Liver (tissue), 9 donors: Measurements from ENCODE around the gene HOXA3. TPM values are rescaled to one million over a fixed set of nuclear protein-coding genes. Genes with fewer than 3 reads are reported as not detected.

Experiments
- DNase-seq: peaks from one replicate; pipeline ENCODE4 v3.0.0-alpha.2; 2017; ENCODE audit warnings: low spot score
- H3K27ac ChIP-seq, 2 donors: one replicate each; pipeline ENCODE4 v1.7.0; 2013; ENCODE audit warnings: inconsistent platforms in 2 of 2, low read length in 2 of 2, control low read depth in 1 of 2, low read depth in 1 of 2, mild to moderate bottlenecking in 1 of 2
- H3K27me3 ChIP-seq, 4 donors: one replicate each; pipeline versions ENCODE4 v1.6.1 to v1.7.0; 2013; ENCODE audit warnings: low read length in 3 of 4, inconsistent platforms in 1 of 4, mild to moderate bottlenecking in 1 of 4, moderate library complexity in 1 of 4; ENCODE audit not compliant: control insufficient read depth in 4 of 4, insufficient read depth in 4 of 4
- H3K36me3 ChIP-seq, 4 donors: one replicate each; pipeline versions ENCODE4 v1.6.1 to v1.7.0; 2013; ENCODE audit warnings: low read length in 3 of 4, mild to moderate bottlenecking in 3 of 4, low read depth in 1 of 4, moderate library complexity in 1 of 4; ENCODE audit not compliant: control insufficient read depth in 4 of 4, insufficient read depth in 3 of 4
- H3K4me1 ChIP-seq, 4 donors: one replicate each; pipeline versions ENCODE4 v1.6.1 to v1.7.0; 2013; ENCODE audit warnings: low read length in 3 of 4, mild to moderate bottlenecking in 3 of 4, moderate library complexity in 1 of 4; ENCODE audit not compliant: control insufficient read depth in 4 of 4, insufficient read depth in 4 of 4
- H3K4me3 ChIP-seq, 3 donors: one replicate each; pipeline versions ENCODE4 v1.6.1 to v1.7.0; 2013; ENCODE audit warnings: low read length in 3 of 3, control low read depth in 1 of 3, low read depth in 1 of 3, mild to moderate bottlenecking in 1 of 3
- H3K9ac ChIP-seq, 2 donors: one replicate each; pipeline ENCODE4 v1.7.0; 2013; ENCODE audit warnings: low read length in 2 of 2, mild to moderate bottlenecking in 2 of 2, moderate library complexity in 2 of 2, control low read depth in 1 of 2, low read depth in 1 of 2
- H3K9me3 ChIP-seq, 4 donors: one replicate each; pipeline versions ENCODE4 v1.6.1 to v1.7.0; 2013; ENCODE audit warnings: low read length in 3 of 4; ENCODE audit not compliant: control insufficient read depth in 4 of 4
- ATF3 ChIP-seq: IDR thresholded peaks from 2 replicates; pipeline ENCODE4 v1.6.1; 2016; ENCODE audit warnings: antibody characterized with exemption
- CTCF ChIP-seq: fragments of 150-350 bp; IDR thresholded peaks from 2 replicates; pipeline ENCODE4 v1.5.1; 2017; ENCODE audit warnings: improper control_type of control experiment, low read depth, low read length; ENCODE audit not compliant: missing input control
- EGR1 ChIP-seq, 2 donors: IDR thresholded peaks; 2 replicates each; pipeline ENCODE4 v1.6.1; 2016 to 2018; ENCODE audit warnings: antibody characterized with exemption in 2 of 2, low read depth in 2 of 2
- FOXA1 ChIP-seq: IDR thresholded peaks from 2 replicates; pipeline ENCODE4 v1.6.1; 2016; ENCODE audit warnings: antibody characterized with exemption
- FOXA2 ChIP-seq: IDR thresholded peaks from 2 replicates; pipeline ENCODE4 v1.6.1; 2016; ENCODE audit warnings: antibody characterized with exemption
- GABPA ChIP-seq, 2 donors: IDR thresholded peaks in 1 of 2; conservative IDR thresholded peaks in 1 of 2; 2 replicates each; pipeline ENCODE4 v1.6.1; 2016; ENCODE audit warnings: antibody characterized with exemption in 2 of 2, mild to moderate bottlenecking in 1 of 2, moderate library complexity in 1 of 2
- HNF4A ChIP-seq, 2 donors: conservative IDR thresholded peaks; 2 replicates each; pipeline ENCODE4 v1.6.1; 2016; ENCODE audit warnings: antibody characterized with exemption in 2 of 2, mild to moderate bottlenecking in 2 of 2
- HNF4G ChIP-seq: IDR thresholded peaks from 2 replicates; pipeline ENCODE4 v1.6.1; 2016; ENCODE audit warnings: antibody characterized with exemption
- JUND ChIP-seq, 2 donors: IDR thresholded peaks; 2 replicates each; pipeline ENCODE4 v1.6.1; 2016; ENCODE audit warnings: antibody characterized with exemption in 2 of 2
- MAX ChIP-seq: IDR thresholded peaks from 2 replicates; pipeline ENCODE4 v1.6.1; 2016; ENCODE audit warnings: antibody characterized with exemption
- NR2F2 ChIP-seq: IDR thresholded peaks from 2 replicates; pipeline ENCODE4 v1.6.1; 2016; ENCODE audit warnings: antibody characterized with exemption
- RAD21 ChIP-seq, 2 donors: IDR thresholded peaks; 2 replicates each; pipeline ENCODE4 v1.6.1; 2016; ENCODE audit warnings: antibody characterized with exemption in 2 of 2, mild to moderate bottlenecking in 2 of 2
- REST ChIP-seq: IDR thresholded peaks from 2 replicates; pipeline ENCODE4 v1.6.1; 2016; ENCODE audit warnings: antibody characterized with exemption, mild to moderate bottlenecking
- RXRA ChIP-seq, 2 donors: IDR thresholded peaks; 2 replicates each; pipeline ENCODE4 v1.6.1; 2017 to 2018; ENCODE audit warnings: antibody characterized with exemption in 2 of 2, mild to moderate bottlenecking in 1 of 2
- SP1 ChIP-seq: IDR thresholded peaks from 2 replicates; pipeline ENCODE4 v1.6.1; 2018; ENCODE audit warnings: antibody characterized with exemption, mild to moderate bottlenecking
- TAF1 ChIP-seq: conservative IDR thresholded peaks from 2 replicates; pipeline ENCODE4 v1.6.1; 2016; ENCODE audit warnings: antibody characterized with exemption, mild to moderate bottlenecking
- YY1 ChIP-seq: IDR thresholded peaks from 2 replicates; pipeline ENCODE4 v1.6.1; 2016; ENCODE audit warnings: antibody characterized with exemption, mild to moderate bottlenecking
- ZBTB33 ChIP-seq: IDR thresholded peaks from 2 replicates; pipeline ENCODE4 v1.6.1; 2016; ENCODE audit warnings: antibody characterized with exemption
- WGBS: extraction: QIAGEN DNeasy Blood & Tissue Kit; methylation state at CpG from one replicate; pipeline ENCODE4 v1.1.7; 2013; 5-methylcytosine and 5-hydroxymethylcytosine counted together
- polyA plus RNA-seq, 2 donors: library from polyadenylated mRNA; stranded (reverse) in 1 of 2; unstranded in 1 of 2; fragments of 200-250 nt in 1 of 2; fragments of >200 nt in 1 of 2; fragmentation: Nextera tagmentation in 1 of 2; extraction: Ambion mirVana in 1 of 2; gene quantifications; one replicate each; pipeline versions ENCODE4 v1.2.1 to v1.2.3, GENCODE V29; 2013 to 2015
- total RNA-seq, 2 donors: library from RNA; depleted of rRNA; stranded (reverse); fragments of >200 nt; gene quantifications; one replicate each; pipeline ENCODE4 v1.2.3, GENCODE V29; 2014
- donor health status: healthy.
- donor health status: healthy.
- donor health status: healthy.
- donor health status: healthy.
- donor health status: healthy.

HOXA3 gene
- total and polyA plus RNA-seq, 4 donors: 0.11 to 0.28 (median 0.20) TPM

- H3K9ac ChIP-seq: no peak overlapping the region
- no peak overlapping the region for H3K4me3 ChIP-seq
- DNase-seq: no peak
- 21% methylated on average over 5 of the region's 5 CpGs for WGBS
- peaks cover 2 to 21% (median 10%) of the 10 kb centered on the region in 4 donors for H3K27me3 ChIP-seq
- no peak overlapping the region for H3K27ac ChIP-seq
- no peak for TF ChIP-seq GABPA (IDR thresholded peaks at IDR 0.05 in 1 of 2, conservative IDR thresholded peaks at IDR 0.05 in 1 of 2)
- no peak for TF ChIP-seq ZBTB33
- TF ChIP-seq SP1: no peak
- no peak for TF ChIP-seq ATF3
- TF ChIP-seq NR2F2: no peak
- no peak for TF ChIP-seq FOXA1
- H3K9me3 ChIP-seq: peaks cover 0 to 4% (median under 1%) of the 10 kb centered on the region in 4 donors
- peaks cover 7 to 16% (median 13%) of the 10 kb centered on the region in 4 donors for H3K4me1 ChIP-seq
- no peaks in the 10 kb centered on the region for H3K36me3 ChIP-seq
Measured at GRCh38 chr7:27125986-27126394, 26.4 kb downstream of the HOXA3 start.

GRCh38 chr7:27124902-27125689 is 27.3 kb downstream of the HOXA3 start:
- TF ChIP-seq RAD21 (IDR thresholded peaks at IDR 0.05): no peak
- TF ChIP-seq RXRA (IDR thresholded peaks at IDR 0.05): no peak
- TF ChIP-seq GABPA (IDR thresholded peaks at IDR 0.05 in 1 of 2, conservative IDR thresholded peaks at IDR 0.05 in 1 of 2): no peak
- no peak for TF ChIP-seq HNF4G
- TF ChIP-seq TAF1: no peak
- TF ChIP-seq CTCF: no peak
- TF ChIP-seq FOXA1: no peak
- TF ChIP-seq ATF3: no peak
- no peak for TF ChIP-seq EGR1 (IDR thresholded peaks at IDR 0.05; ENCODE audit: low read depth in 2 of 2)
- no peak for TF ChIP-seq ZBTB33
- TF ChIP-seq JUND (IDR thresholded peaks at IDR 0.05): no peak
- no peak for TF ChIP-seq HNF4A (conservative IDR thresholded peaks at IDR 0.05)
- TF ChIP-seq REST: no peak
- no peak for TF ChIP-seq YY1
- TF ChIP-seq NR2F2: no peak
- no peak for TF ChIP-seq FOXA2
- TF ChIP-seq MAX: no peak
- no peak for TF ChIP-seq SP1
- Histone ChIP-seq H3K9me3 (peaks cover 0 to 4% (median 0%) of the 10 kb centered on the region in 4 donors), H3K9ac (no peak overlapping the region), H3K4me1 (peaks cover 5 to 16% (median 9%) of the 10 kb centered on the region in 4 donors), H3K4me3 (no peak overlapping the region), H3K27ac (no peak overlapping the region), H3K36me3 (no peaks in the 10 kb centered on the region), H3K27me3 (peaks cover 2 to 21% (median 9%) of the 10 kb centered on the region in 4 donors)
- no peak for DNase-seq
- WGBS: 29% methylated on average over 8 of the region's 8 CpGs
